ENCODE data around the gene AUTS2.

Gene AUTS2

DNA sequence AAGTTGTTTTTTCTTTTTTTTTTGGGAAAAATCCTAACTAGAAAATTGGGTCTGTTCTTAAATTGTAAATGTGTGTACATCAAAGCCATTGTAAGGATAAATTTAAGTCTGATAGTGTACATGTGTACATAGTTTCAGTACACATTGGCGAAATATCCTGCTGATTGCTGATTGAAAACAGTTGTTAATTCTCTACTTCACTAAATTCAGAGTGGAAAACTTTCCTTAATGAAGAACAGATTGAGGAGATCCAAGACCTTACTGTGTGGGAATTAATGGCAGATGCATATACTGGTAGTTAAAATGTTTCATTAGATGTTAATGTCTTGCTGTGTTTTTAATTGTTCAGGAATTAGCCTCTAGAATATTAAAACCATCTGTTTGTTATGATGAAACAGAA, 506.0 kb downstream of the AUTS2 start:
- no peaks in the 10 kb centered on the region for H3K4me1 Mint-ChIP-seq
- ATAC-seq (replicated peaks; ENCODE audit: extremely low read depth, poor library complexity, severe bottlenecking) (no peak), DNase-seq (ENCODE audit: low spot score in 2 of 2) (no peak)
- H3K27ac Mint-ChIP-seq (ENCODE audit: low read depth): no peak overlapping the region
- no peaks in the 10 kb centered on the region for H3K27me3 Mint-ChIP-seq
- H3K4me3 Mint-ChIP-seq: no peak overlapping the region
- no peaks in the 10 kb centered on the region for H3K9me3 Mint-ChIP-seq
- H3K36me3 Mint-ChIP-seq (ENCODE audit: insufficient read depth): no peaks in the 10 kb centered on the region

DNA sequence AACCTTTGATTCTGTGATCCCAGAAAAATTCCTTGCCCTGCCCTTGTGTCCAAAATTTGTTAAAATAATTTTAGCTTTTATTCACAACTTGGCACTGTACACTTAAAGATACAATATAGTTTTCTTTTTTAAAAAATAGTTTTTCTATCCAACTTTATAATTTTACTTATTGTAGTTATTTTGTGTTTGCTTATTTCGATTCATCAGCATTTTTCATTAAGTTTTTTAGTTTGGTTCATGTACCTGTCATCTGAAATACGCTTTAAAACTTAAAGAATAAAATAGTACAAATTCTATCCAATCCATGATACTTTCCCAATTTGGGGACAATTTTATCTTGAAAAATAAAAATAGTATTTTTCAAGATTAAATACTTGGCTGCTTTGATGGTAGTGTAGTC, 514.8 kb downstream of the AUTS2 start:
- Mint-ChIP-seq H3K4me3 (no peak overlapping the region), H3K27me3 (no peaks in the 10 kb centered on the region), H3K4me1 (no peaks in the 10 kb centered on the region), H3K36me3 (ENCODE audit: insufficient read depth) (no peaks in the 10 kb centered on the region), H3K27ac (ENCODE audit: low read depth) (no peak overlapping the region), H3K9me3 (no peaks in the 10 kb centered on the region)
- DNase-seq (ENCODE audit: low spot score in 2 of 2): no peak
- ATAC-seq (replicated peaks; ENCODE audit: extremely low read depth, poor library complexity, severe bottlenecking): no peak

DNA sequence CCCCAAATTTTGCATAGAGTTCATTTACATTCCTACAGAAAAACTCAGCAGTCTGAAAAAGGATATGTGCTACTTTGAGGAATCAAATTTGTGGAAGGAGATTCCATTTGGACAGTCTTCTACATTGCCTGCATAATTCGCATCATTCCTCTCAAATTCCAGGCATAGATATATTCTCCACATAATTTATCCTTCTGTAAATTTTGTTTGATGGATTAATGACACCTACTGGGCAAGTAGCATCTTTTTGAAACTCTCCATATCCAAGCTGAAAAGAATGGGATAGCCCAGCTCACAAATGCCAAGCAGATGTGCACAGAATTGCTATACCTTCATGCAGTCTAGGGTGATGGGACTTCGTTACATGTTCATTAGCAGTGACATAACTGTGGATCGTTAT, 515.3 kb downstream of the AUTS2 start:
- H3K9me3 Mint-ChIP-seq: no peaks in the 10 kb centered on the region
- H3K36me3 Mint-ChIP-seq (ENCODE audit: insufficient read depth): no peaks in the 10 kb centered on the region
- no peak for DNase-seq (ENCODE audit: low spot score in 2 of 2)
- no peak overlapping the region for H3K27ac Mint-ChIP-seq (ENCODE audit: low read depth)
- no peak for ATAC-seq (replicated peaks; ENCODE audit: extremely low read depth, poor library complexity, severe bottlenecking)
- no peak overlapping the region for H3K4me3 Mint-ChIP-seq
- no peaks in the 10 kb centered on the region for H3K27me3 Mint-ChIP-seq
- H3K4me1 Mint-ChIP-seq: no peaks in the 10 kb centered on the region

DNA sequence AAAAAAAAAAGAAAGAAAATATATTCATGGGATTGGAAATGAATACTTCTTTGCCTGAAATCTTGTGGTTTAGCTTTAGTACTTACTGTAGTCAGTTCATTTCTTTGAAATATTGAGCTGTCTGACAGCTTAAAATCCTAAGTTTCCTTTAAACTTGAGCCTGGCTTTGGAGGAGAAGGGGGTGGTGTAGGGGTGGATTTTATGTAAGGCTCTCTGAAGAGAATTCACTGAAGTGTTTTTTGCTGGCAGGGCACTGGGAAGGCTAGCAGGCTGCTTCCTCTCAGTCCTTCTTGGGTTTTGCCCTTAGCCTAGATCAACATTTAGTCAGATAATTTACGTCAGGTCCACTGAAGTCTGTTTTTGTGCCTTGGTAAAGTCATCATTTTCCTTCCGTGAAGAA, 516.5 kb downstream of the AUTS2 start:
- DNase-seq (ENCODE audit: low spot score in 2 of 2) (no peak), ATAC-seq (replicated peaks; ENCODE audit: extremely low read depth, poor library complexity, severe bottlenecking) (no peak)
- no peaks in the 10 kb centered on the region for H3K9me3 Mint-ChIP-seq
- H3K27ac Mint-ChIP-seq (ENCODE audit: low read depth): no peak overlapping the region
- no peaks in the 10 kb centered on the region for H3K27me3 Mint-ChIP-seq
- H3K36me3 Mint-ChIP-seq (ENCODE audit: insufficient read depth): no peaks in the 10 kb centered on the region
- H3K4me1 Mint-ChIP-seq: no peaks in the 10 kb centered on the region
- no peak overlapping the region for H3K4me3 Mint-ChIP-seq

- Mint-ChIP-seq H3K9me3 (peaks cover 7% of the 10 kb centered on the region), H3K27ac (ENCODE audit: low read depth) (no peak overlapping the region), H3K36me3 (ENCODE audit: insufficient read depth) (no peaks in the 10 kb centered on the region), H3K27me3 (no peaks in the 10 kb centered on the region), H3K4me3 (no peak overlapping the region), H3K4me1 (no peaks in the 10 kb centered on the region)
- ATAC-seq (replicated peaks; ENCODE audit: extremely low read depth, poor library complexity, severe bottlenecking) (no peak), DNase-seq (ENCODE audit: low spot score in 2 of 2) (no peak)
Observed at GRCh38 chr7:70116244-70116643, 518.0 kb downstream of the AUTS2 start.

GRCh38 chr7:70116867-70117266, 518.6 kb downstream of the AUTS2 start:
- peaks cover 12% of the 10 kb centered on the region for H3K9me3 Mint-ChIP-seq
- H3K27ac Mint-ChIP-seq (ENCODE audit: low read depth): no peak overlapping the region
- H3K4me1 Mint-ChIP-seq: no peaks in the 10 kb centered on the region
- DNase-seq (ENCODE audit: low spot score in 2 of 2): no peak
- no peaks in the 10 kb centered on the region for H3K27me3 Mint-ChIP-seq
- H3K36me3 Mint-ChIP-seq (ENCODE audit: insufficient read depth): no peaks in the 10 kb centered on the region
- ATAC-seq (replicated peaks; ENCODE audit: extremely low read depth, poor library complexity, severe bottlenecking): no peak
- no peak overlapping the region for H3K4me3 Mint-ChIP-seq

- peaks cover 34% of the 10 kb centered on the region for H3K9me3 Mint-ChIP-seq
- H3K27me3 Mint-ChIP-seq: peaks cover 14% of the 10 kb centered on the region
Observed at GRCh38 chr7:70120851-70121250, 522.6 kb downstream of the AUTS2 start.

GRCh38 chr7:70131817-70132216, 533.5 kb downstream of the AUTS2 start:
- no peaks in the 10 kb centered on the region for H3K9me3 Mint-ChIP-seq

More at GRCh38 chr7:70120851-70121250, 522.6 kb downstream of the AUTS2 start:
- ATAC-seq (replicated peaks; ENCODE audit: extremely low read depth, poor library complexity, severe bottlenecking): no peak
- Mint-ChIP-seq H3K4me3 (no peak overlapping the region), H3K4me1 (no peaks in the 10 kb centered on the region), H3K27ac (ENCODE audit: low read depth) (no peak overlapping the region), H3K36me3 (ENCODE audit: insufficient read depth) (no peaks in the 10 kb centered on the region)
- no peak for DNase-seq (ENCODE audit: low spot score in 2 of 2)

GRCh38 chr7:70132226-70132851, 534.1 kb downstream of the AUTS2 start:
- Mint-ChIP-seq H3K27ac (ENCODE audit: low read depth) (no peak overlapping the region), H3K4me1 (no peaks in the 10 kb centered on the region), H3K27me3 (peaks cover 8% of the 10 kb centered on the region), H3K36me3 (ENCODE audit: insufficient read depth) (no peaks in the 10 kb centered on the region), H3K4me3 (no peak overlapping the region), H3K9me3 (no peaks in the 10 kb centered on the region)
- ATAC-seq (replicated peaks; ENCODE audit: extremely low read depth, poor library complexity, severe bottlenecking): no peak
- no peak for DNase-seq (ENCODE audit: low spot score in 2 of 2)

More at GRCh38 chr7:70131817-70132216, 533.5 kb downstream of the AUTS2 start:
- H3K27me3 Mint-ChIP-seq: peaks cover 13% of the 10 kb centered on the region
- H3K4me3 Mint-ChIP-seq: no peak overlapping the region
- H3K27ac Mint-ChIP-seq (ENCODE audit: low read depth): no peak overlapping the region
- H3K36me3 Mint-ChIP-seq (ENCODE audit: insufficient read depth): no peaks in the 10 kb centered on the region
- no peak for ATAC-seq (replicated peaks; ENCODE audit: extremely low read depth, poor library complexity, severe bottlenecking)
- DNase-seq (ENCODE audit: low spot score in 2 of 2): no peak
- H3K4me1 Mint-ChIP-seq: no peaks in the 10 kb centered on the region

DNA sequence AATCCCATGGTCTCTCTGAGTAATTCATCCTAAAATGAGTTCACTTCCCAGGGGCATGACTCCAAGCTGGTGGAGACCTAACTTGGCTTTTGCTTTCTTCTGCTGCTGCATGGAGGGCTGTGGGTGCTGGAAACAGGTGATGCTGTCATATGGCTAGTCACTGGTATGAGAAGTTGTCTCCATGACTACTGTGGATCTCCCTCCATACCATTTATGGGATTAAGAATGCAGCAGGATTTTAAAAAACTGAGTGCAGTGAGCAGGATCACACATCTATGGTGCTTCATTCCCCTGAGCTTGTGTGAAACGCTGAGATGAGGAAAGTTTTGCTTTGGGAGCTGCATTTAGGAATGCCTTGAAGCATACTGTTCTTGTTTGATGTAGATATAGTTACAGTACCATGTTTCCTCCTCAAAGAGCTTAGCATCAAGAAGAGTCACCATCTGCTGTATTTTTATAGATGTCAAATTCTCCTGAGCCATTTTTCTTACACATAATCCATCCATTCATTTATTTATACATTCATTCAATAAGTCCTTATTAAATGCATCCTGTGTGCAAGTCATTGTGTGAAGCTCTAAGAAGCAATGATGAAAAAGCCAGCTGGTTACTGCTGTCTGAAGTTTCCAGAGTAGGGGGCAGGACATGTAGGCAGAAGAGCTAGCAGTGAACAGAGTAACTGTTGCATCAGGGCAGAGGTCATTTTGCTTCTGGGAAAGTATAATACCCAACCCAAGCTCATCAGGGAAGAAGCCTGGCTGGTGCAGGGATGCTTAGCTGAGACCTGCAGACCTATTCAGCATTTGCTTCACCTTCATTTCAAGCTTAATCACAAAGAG, 534.8 kb downstream of the AUTS2 start:
- Mint-ChIP-seq H3K36me3 (ENCODE audit: insufficient read depth) (no peaks in the 10 kb centered on the region), H3K9me3 (no peaks in the 10 kb centered on the region), H3K27me3 (peaks cover under 1% of the 10 kb centered on the region), H3K4me3 (no peak overlapping the region), H3K4me1 (no peaks in the 10 kb centered on the region), H3K27ac (ENCODE audit: low read depth) (no peak overlapping the region)
- DNase-seq (ENCODE audit: low spot score in 2 of 2) (no peak), ATAC-seq (replicated peaks; ENCODE audit: extremely low read depth, poor library complexity, severe bottlenecking) (no peak)

GRCh38 chr7:70134029-70134770, 535.9 kb downstream of the AUTS2 start:
- H3K4me3 Mint-ChIP-seq: no peak overlapping the region

GRCh38 chr7:70135656-70136055, 537.4 kb downstream of the AUTS2 start:
- ATAC-seq (replicated peaks; ENCODE audit: extremely low read depth, poor library complexity, severe bottlenecking) (no peak), DNase-seq (ENCODE audit: low spot score in 2 of 2) (no peak)
- no peaks in the 10 kb centered on the region for H3K4me1 Mint-ChIP-seq
- no peak overlapping the region for H3K4me3 Mint-ChIP-seq
- H3K27ac Mint-ChIP-seq (ENCODE audit: low read depth): no peak overlapping the region
- no peaks in the 10 kb centered on the region for H3K36me3 Mint-ChIP-seq (ENCODE audit: insufficient read depth)
- no peaks in the 10 kb centered on the region for H3K9me3 Mint-ChIP-seq
- peaks cover under 1% of the 10 kb centered on the region for H3K27me3 Mint-ChIP-seq

More at GRCh38 chr7:70134029-70134770, 535.9 kb downstream of the AUTS2 start:
- H3K27me3 Mint-ChIP-seq: no peaks in the 10 kb centered on the region
- ATAC-seq (replicated peaks; ENCODE audit: extremely low read depth, poor library complexity, severe bottlenecking) (no peak), DNase-seq (ENCODE audit: low spot score in 2 of 2) (no peak)
- H3K27ac Mint-ChIP-seq (ENCODE audit: low read depth): no peak overlapping the region
- no peaks in the 10 kb centered on the region for H3K36me3 Mint-ChIP-seq (ENCODE audit: insufficient read depth)
- no peaks in the 10 kb centered on the region for H3K4me1 Mint-ChIP-seq
- H3K9me3 Mint-ChIP-seq: no peaks in the 10 kb centered on the region
